ENCODE measurements around the gene ABHD5.
A peak's percentile ranks its signal among the peaks of the same experiment; 100 is the strongest.

ABHD5 gene

GRCh38 chr3:43686333-43686699, 4.4 kb upstream of the ABHD5 start:
- no peak overlapping the region for H3K4me3 ChIP-seq (ENCODE audit: low read depth, low read length)
- POLR2A ChIA-PET, result no interaction called here
- CTCF ChIA-PET, result interaction anchor here (0.8 kb wide), 1 partner anchor 19 kb away, joined by 3 read pairs; no protein-coding TSS in a partner anchor
- TF ChIP-seq CTCF (IDR thresholded peaks at IDR 0.05; ENCODE audit: insufficient read depth, low read length, missing control alignments), result no peak
- DNase-seq (ENCODE audit: low read depth, low spot score), result no peak

GRCh38 chr3:43686700-43687498, 3.8 kb upstream of the ABHD5 start:
- CTCF ChIA-PET, result interaction anchor here (0.8 kb wide), 1 partner anchor 18 kb away, joined by 3 read pairs; no protein-coding TSS in a partner anchor
- POLR2A ChIA-PET, result no interaction called here
- no peak for DNase-seq (ENCODE audit: low read depth, low spot score)
- TF ChIP-seq CTCF (IDR thresholded peaks at IDR 0.05; ENCODE audit: insufficient read depth, low read length, missing control alignments), result no peak
- H3K4me3 ChIP-seq (ENCODE audit: low read depth, low read length), result no peak overlapping the region

- ChIA-PET POLR2A (no interaction called here), CTCF (no interaction called here)
- no peak for TF ChIP-seq CTCF (IDR thresholded peaks at IDR 0.05; ENCODE audit: insufficient read depth, low read length, missing control alignments)
- DNase-seq (ENCODE audit: low read depth, low spot score), result no peak
- H3K4me3 ChIP-seq (ENCODE audit: low read depth, low read length), result no peak overlapping the region
These were observed 3.3 kb upstream of the ABHD5 start for GRCh38 chr3:43687499-43687811.

GRCh38 chr3:43688245-43688650, 2.5 kb upstream of the ABHD5 start:
- TF ChIP-seq CTCF (IDR thresholded peaks at IDR 0.05; ENCODE audit: insufficient read depth, low read length, missing control alignments), result no peak
- POLR2A ChIA-PET, result no interaction called here
- H3K4me3 ChIP-seq (ENCODE audit: low read depth, low read length), result no peak overlapping the region
- CTCF ChIA-PET, result no interaction called here
- DNase-seq (ENCODE audit: low read depth, low spot score), result no peak

GRCh38 chr3:43689166-43689565, 1.6 kb upstream of the ABHD5 start:
- ChIA-PET CTCF (interaction anchor here (1.0 to 1.1 kb wide), 2 partner anchors 137 to 510 kb away, joined by 3 to 4 read pairs; no protein-coding TSS in a partner anchor), POLR2A (no interaction called here)
- H3K4me3 ChIP-seq (ENCODE audit: low read depth, low read length), result no peak overlapping the region
- no peak for DNase-seq (ENCODE audit: low read depth, low spot score)
- no peak for TF ChIP-seq CTCF (IDR thresholded peaks at IDR 0.05; ENCODE audit: insufficient read depth, low read length, missing control alignments)

GRCh38 chr3:43689766-43690399, 855 bp upstream of the ABHD5 start:
- CTCF ChIA-PET, result interaction anchor here (0.7 to 1.1 kb wide), 4 partner anchors 13 to 509 kb away, joined by 3 to 4 read pairs (median 3); no protein-coding TSS in a partner anchor
- DNase-seq (ENCODE audit: low read depth, low spot score), result no peak
- POLR2A ChIA-PET, result no interaction called here
- no peak for TF ChIP-seq CTCF (IDR thresholded peaks at IDR 0.05; ENCODE audit: insufficient read depth, low read length, missing control alignments)
- peak overlapping the region; percentile 75 for H3K4me3 ChIP-seq (ENCODE audit: low read depth, low read length)
